K562 (cell line): Measurements from ENCODE around the gene NFKB2. TPM values are rescaled to one million over a fixed set of nuclear protein-coding genes. Genes with fewer than 3 reads are reported as not detected.

Experiments
- ATF7 ChIP-seq: fragments of 450-650 bp; IDR thresholded peaks from 2 replicates; pipeline ENCODE4 v1.7.1; 2014; ENCODE audit warnings: mild to moderate bottlenecking, moderate library complexity
- BCOR ChIP-seq: fragments of 450-650 bp; IDR thresholded peaks from 2 replicates; pipeline ENCODE4 v1.6.1; 2016
- ESRRB ChIP-seq: fragments of 250-450 bp; sonication (Bioruptor Pico); IDR thresholded peaks from 2 replicates; pipeline ENCODE4 v1.5.0; 2020; ENCODE audit warnings: mild to moderate bottlenecking, moderate library complexity, borderline replicate concordance
- FOXM1 ChIP-seq, 2 experiments: fragments of 450-650 bp in 1 of 2; sonication (generic) in 1 of 2; formaldehyde crosslinking in 1 of 2; IDR thresholded peaks; 2 replicates each; pipeline versions ENCODE4 v1.6.1 to v1.9.0; 2017 to 2022; ENCODE audit warnings: low read depth in 2 of 2, mild to moderate bottlenecking in 2 of 2, missing genetic modification reagents in 1 of 2, moderate library complexity in 1 of 2
- GABPA ChIP-seq: fragments of 200-800 bp; sonication (Bioruptor generic); conservative IDR thresholded peaks from 2 replicates; pipeline ENCODE4 v1.6.1; 2016; ENCODE audit warnings: low read depth, missing genetic modification characterization, missing compliant biosample characterization
- MAFK ChIP-seq: IDR thresholded peaks from 2 replicates; pipeline ENCODE4 v1.6.1; 2011; ENCODE audit warnings: low read length, improper control_type of control experiment
- MCM3 ChIP-seq: fragments of 450-650 bp; IDR thresholded peaks from 2 replicates; pipeline ENCODE4 v1.6.1; 2016
- PHTF2 ChIP-seq: fragments of 250-450 bp; sonication (Bioruptor Pico); IDR thresholded peaks from 2 replicates; pipeline ENCODE4 v1.5.0; 2021; ENCODE audit warnings: mild to moderate bottlenecking
- POU5F1 ChIP-seq: fragments of 150-350 bp; IDR thresholded peaks from 2 replicates; pipeline ENCODE4 v1.6.1; 2014; ENCODE audit warnings: borderline replicate concordance, low read length, low read depth, mild to moderate bottlenecking; ENCODE audit not compliant: partially characterized antibody
- PYGO2 ChIP-seq: fragments of 450-650 bp; IDR thresholded peaks from 2 replicates; pipeline ENCODE4 v1.6.1; 2016; ENCODE audit warnings: mild to moderate bottlenecking, missing genetic modification characterization, moderate library complexity, missing compliant biosample characterization
- RB1 ChIP-seq: fragments of 450-650 bp; IDR thresholded peaks from 2 replicates; pipeline ENCODE4 v1.6.1; 2017; ENCODE audit warnings: low read depth, mild to moderate bottlenecking
- SNIP1 ChIP-seq: fragments of 450-650 bp; IDR thresholded peaks from 2 replicates; pipeline ENCODE4 v1.7.1; 2017; ENCODE audit warnings: low read depth, mild to moderate bottlenecking
- SP1 ChIP-seq: sonication (generic); formaldehyde crosslinking; IDR thresholded peaks from 2 replicates; pipeline ENCODE4 v1.8.1; 2022; ENCODE audit warnings: mild to moderate bottlenecking, missing genetic modification reagents
- TAF1 ChIP-seq: IDR thresholded peaks from 2 replicates; pipeline ENCODE4 v1.6.1; 2011; ENCODE audit warnings: mild to moderate bottlenecking, low read length, moderate library complexity; ENCODE audit not compliant: insufficient read depth, control insufficient read depth, severe bottlenecking; ENCODE audit errors: extremely low read depth
- TAF15 ChIP-seq: fragments of 200-400 bp; formaldehyde crosslinking; IDR thresholded peaks from 2 replicates; pipeline ENCODE4 v1.6.1; 2017; ENCODE audit warnings: mild to moderate bottlenecking, low read depth, low read length, moderate library complexity
- TAF7 ChIP-seq: fragments of 450-650 bp; IDR thresholded peaks from 2 replicates; pipeline ENCODE4 v1.6.1; 2016; ENCODE audit warnings: missing genetic modification characterization, missing compliant biosample characterization
- ZC3H11A ChIP-seq: IDR thresholded peaks from 2 replicates; pipeline ENCODE4 v1.6.1; 2012; ENCODE audit warnings: low read depth, low read length, improper control_type of control experiment
- ZNF197 ChIP-seq: fragments of 200-800 bp; sonication (Bioruptor generic); IDR thresholded peaks from 2 replicates; pipeline ENCODE4 v1.6.1; 2016; ENCODE audit warnings: low read depth, missing genetic modification characterization, missing compliant biosample characterization
- ZZZ3 ChIP-seq: fragments of 450-650 bp; IDR thresholded peaks from 2 replicates; pipeline ENCODE4 v1.6.1; 2016; ENCODE audit warnings: antibody characterized with exemption, mild to moderate bottlenecking, moderate library complexity
- polyA plus RNA-seq, 8 experiments: library from polyadenylated mRNA; depleted of rRNA in 4 of 8; stranded (reverse) in 5 of 8; unstranded in 3 of 8; fragments of >200 nt; fragmentation: Nextera tagmentation in 2 of 8; fragmentation: Illumina TruSeq in 1 of 8; extraction: Ambion mirVana in 2 of 8; extraction: Trizol in 1 of 8; gene quantifications; 2 replicates each; pipeline versions ENCODE4 v1.2.1 to v1.2.3, GENCODE V29; 2011 to 2014; ENCODE audit warnings: inconsistent platforms in 1 of 8, missing spikeins in 1 of 8
- total RNA-seq, 7 experiments: library from RNA; depleted of rRNA in 6 of 7; stranded (reverse); fragments of >200 nt in 6 of 7; fragmentation: Illumina TruSeq in 2 of 7; extraction: Trizol in 2 of 7; gene quantifications; 2 replicates each; pipeline versions ENCODE4 v1.2.1 to v1.2.3, GENCODE V29; 2011 to 2021; ENCODE audit warnings: low replicate concordance in 1 of 7
- TF ChIP-seq, protein P1 (sequence below): fragments of 200-800 bp; sonication (Bioruptor generic); IDR thresholded peaks from 2 replicates; pipeline ENCODE4 v1.6.1; 2017; ENCODE audit warnings: missing genetic modification characterization, missing compliant biosample characterization
- TF ChIP-seq, protein P2 (sequence below), 2 experiments: IDR thresholded peaks; 2 replicates each; pipeline ENCODE4 v1.6.1; 2011; ENCODE audit warnings: borderline replicate concordance in 1 of 2, control low read depth in 1 of 2, low read depth in 1 of 2, low read length in 1 of 2, mild to moderate bottlenecking in 1 of 2, mixed read lengths in 1 of 2, moderate library complexity in 1 of 2; ENCODE audit not compliant: insufficient read depth in 1 of 2, insufficient read length in 1 of 2, poor library complexity in 1 of 2, severe bottlenecking in 1 of 2; ENCODE audit errors: extremely low read depth in 1 of 2
- TF ChIP-seq, protein P3 (sequence below), 2 experiments: fragments of 150-350 bp in 1 of 2; IDR thresholded peaks; 2 replicates each; pipeline ENCODE4 v1.6.1; 2012 to 2016; ENCODE audit warnings: low read depth in 2 of 2, low read length in 2 of 2, mild to moderate bottlenecking in 1 of 2, moderate library complexity in 1 of 2

NFKB2 gene
- total and polyA plus RNA-seq, 9 of the 15 experiments (the other 6 are each of a cell fraction or from before 2014, with no cell fraction given) = 0.07 to 20.3 (median 7.9) TPM

DNA sequence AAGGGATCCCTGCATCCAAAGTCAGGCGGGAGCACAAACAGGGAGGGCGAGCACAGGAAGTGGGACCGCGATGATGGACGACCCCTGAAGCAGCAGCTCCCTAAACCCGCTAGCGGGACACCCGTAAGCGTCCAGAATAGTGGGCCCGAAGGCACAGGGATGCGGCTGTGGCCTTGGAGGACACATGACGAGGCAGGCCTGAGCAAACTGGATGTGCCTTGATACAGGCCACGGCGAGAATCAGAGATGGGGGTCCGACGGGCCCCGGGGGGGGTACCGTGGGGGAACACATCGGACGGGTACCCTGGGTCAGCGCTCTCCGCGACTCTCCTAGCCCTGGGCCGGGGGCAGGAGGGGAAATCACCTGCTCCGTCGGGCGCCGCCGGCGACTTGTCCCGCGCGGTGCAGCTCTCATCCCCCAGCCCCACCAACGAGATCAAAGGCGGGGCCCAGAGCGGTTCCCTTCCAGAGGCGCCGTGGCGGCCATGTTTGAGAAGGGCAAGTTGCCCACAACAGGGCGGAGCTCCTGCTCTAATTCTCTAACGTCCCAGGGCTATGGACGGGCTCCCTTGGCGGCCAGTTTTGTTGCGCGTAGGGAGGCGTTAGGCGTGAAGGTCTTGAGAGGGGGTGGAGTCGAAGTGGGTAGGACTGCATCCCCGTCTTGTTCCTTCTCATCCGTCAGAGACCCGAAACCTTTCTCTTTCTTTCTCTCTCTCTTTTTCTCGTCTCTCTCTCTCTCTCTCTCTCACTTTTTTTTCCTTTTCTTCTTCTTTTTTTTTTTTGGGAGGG lies 36.9 kb downstream of the NFKB2 start, which contains the start of gene CUEDC2 (continued):
- 0 out of 2 replicates have a peak, but pooled peaks have one; percentile 55 for TF ChIP-seq ZNF197 (CRISPR knock-in tag)
- TF ChIP-seq TAF7 (tag) = 0 out of 2 replicates have a peak, but pooled peaks have one; percentile 15
- TF ChIP-seq POU5F1 = peak; percentile 96
- TF ChIP-seq PYGO2 (tag) = no peak
- no peak for TF ChIP-seq ZZZ3
- peak; percentile 74; the same call in 1 of the 2 replicates for TF ChIP-seq RB1
- TF ChIP-seq, protein P1, sequence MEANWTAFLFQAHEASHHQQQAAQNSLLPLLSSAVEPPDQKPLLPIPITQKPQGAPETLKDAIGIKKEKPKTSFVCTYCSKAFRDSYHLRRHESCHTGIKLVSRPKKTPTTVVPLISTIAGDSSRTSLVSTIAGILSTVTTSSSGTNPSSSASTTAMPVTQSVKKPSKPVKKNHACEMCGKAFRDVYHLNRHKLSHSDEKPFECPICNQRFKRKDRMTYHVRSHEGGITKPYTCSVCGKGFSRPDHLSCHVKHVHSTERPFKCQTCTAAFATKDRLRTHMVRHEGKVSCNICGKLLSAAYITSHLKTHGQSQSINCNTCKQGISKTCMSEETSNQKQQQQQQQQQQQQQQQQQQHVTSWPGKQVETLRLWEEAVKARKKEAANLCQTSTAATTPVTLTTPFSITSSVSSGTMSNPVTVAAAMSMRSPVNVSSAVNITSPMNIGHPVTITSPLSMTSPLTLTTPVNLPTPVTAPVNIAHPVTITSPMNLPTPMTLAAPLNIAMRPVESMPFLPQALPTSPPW = peak; percentile 74
- TF ChIP-seq MAFK = no peak
- TF ChIP-seq ESRRB (CRISPR knock-in tag) = no peak
- peak; percentile 68 for TF ChIP-seq TAF1
- TF ChIP-seq SP1 = peak; percentile 99
- no peak for TF ChIP-seq ZC3H11A
- TF ChIP-seq TAF15 = no peak
- TF ChIP-seq BCOR = no peak; the same call in 1 of the 2 replicates
- TF ChIP-seq, protein P2, sequence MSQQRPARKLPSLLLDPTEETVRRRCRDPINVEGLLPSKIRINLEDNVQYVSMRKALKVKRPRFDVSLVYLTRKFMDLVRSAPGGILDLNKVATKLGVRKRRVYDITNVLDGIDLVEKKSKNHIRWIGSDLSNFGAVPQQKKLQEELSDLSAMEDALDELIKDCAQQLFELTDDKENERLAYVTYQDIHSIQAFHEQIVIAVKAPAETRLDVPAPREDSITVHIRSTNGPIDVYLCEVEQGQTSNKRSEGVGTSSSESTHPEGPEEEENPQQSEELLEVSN (IDR thresholded peaks at IDR 0.05; ENCODE audit: borderline replicate concordance in 1 of 2, extremely low read depth in 1 of 2, insufficient read depth in 1 of 2, insufficient read length in 1 of 2, low read depth in 1 of 2, low read length in 1 of 2, poor library complexity in 1 of 2, severe bottlenecking in 1 of 2) = peak; percentile 59 to 61
- no peak for TF ChIP-seq MCM3
- TF ChIP-seq SNIP1 = peak; percentile 83
- TF ChIP-seq GABPA (tag) = peak; percentile 35
- TF ChIP-seq ATF7 = peak; percentile 68
- 0 out of 2 replicates have a peak, but pooled peaks have one; percentile 22 for TF ChIP-seq FOXM1 (IDR thresholded peaks at IDR 0.05; ENCODE audit: low read depth)
- no peak for TF ChIP-seq FOXM1 (CRISPR knock-in tag; IDR thresholded peaks at IDR 0.05; ENCODE audit: low read depth)
- TF ChIP-seq, protein P3, sequence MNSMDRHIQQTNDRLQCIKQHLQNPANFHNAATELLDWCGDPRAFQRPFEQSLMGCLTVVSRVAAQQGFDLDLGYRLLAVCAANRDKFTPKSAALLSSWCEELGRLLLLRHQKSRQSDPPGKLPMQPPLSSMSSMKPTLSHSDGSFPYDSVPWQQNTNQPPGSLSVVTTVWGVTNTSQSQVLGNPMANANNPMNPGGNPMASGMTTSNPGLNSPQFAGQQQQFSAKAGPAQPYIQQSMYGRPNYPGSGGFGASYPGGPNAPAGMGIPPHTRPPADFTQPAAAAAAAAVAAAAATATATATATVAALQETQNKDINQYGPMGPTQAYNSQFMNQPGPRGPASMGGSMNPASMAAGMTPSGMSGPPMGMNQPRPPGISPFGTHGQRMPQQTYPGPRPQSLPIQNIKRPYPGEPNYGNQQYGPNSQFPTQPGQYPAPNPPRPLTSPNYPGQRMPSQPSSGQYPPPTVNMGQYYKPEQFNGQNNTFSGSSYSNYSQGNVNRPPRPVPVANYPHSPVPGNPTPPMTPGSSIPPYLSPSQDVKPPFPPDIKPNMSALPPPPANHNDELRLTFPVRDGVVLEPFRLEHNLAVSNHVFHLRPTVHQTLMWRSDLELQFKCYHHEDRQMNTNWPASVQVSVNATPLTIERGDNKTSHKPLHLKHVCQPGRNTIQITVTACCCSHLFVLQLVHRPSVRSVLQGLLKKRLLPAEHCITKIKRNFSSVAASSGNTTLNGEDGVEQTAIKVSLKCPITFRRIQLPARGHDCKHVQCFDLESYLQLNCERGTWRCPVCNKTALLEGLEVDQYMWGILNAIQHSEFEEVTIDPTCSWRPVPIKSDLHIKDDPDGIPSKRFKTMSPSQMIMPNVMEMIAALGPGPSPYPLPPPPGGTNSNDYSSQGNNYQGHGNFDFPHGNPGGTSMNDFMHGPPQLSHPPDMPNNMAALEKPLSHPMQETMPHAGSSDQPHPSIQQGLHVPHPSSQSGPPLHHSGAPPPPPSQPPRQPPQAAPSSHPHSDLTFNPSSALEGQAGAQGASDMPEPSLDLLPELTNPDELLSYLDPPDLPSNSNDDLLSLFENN (IDR thresholded peaks at IDR 0.05; ENCODE audit: low read depth in 2 of 2, low read length in 2 of 2) = peak in 1 of 2 experiments; percentile 48; a peak in 1 of 4 replicates
- TF ChIP-seq PHTF2 (CRISPR knock-in tag) = no peak
